AG10803 (cell line): ENCODE results near the gene HDAC8.

Experiments
- DNase-seq: peaks from one replicate; pipeline ENCODE4 v3.0.0; 2010; ENCODE audit warnings: low read depth
- H3K4me3 ChIP-seq: 2 replicates; pipeline ENCODE4 v1.5.1; 2011; ENCODE audit warnings: mild to moderate bottlenecking, low read length, control low read depth
- TF ChIP-seq, protein P1 (sequence below): conservative IDR thresholded peaks from 2 replicates; pipeline ENCODE4 v1.5.1; 2011; ENCODE audit warnings: mild to moderate bottlenecking, low read length, control low read depth, inconsistent platforms

HDAC8 gene

GRCh38 chrX:72349190-72349589 is 223.5 kb downstream of the HDAC8 start:
- TF ChIP-seq, protein P1, sequence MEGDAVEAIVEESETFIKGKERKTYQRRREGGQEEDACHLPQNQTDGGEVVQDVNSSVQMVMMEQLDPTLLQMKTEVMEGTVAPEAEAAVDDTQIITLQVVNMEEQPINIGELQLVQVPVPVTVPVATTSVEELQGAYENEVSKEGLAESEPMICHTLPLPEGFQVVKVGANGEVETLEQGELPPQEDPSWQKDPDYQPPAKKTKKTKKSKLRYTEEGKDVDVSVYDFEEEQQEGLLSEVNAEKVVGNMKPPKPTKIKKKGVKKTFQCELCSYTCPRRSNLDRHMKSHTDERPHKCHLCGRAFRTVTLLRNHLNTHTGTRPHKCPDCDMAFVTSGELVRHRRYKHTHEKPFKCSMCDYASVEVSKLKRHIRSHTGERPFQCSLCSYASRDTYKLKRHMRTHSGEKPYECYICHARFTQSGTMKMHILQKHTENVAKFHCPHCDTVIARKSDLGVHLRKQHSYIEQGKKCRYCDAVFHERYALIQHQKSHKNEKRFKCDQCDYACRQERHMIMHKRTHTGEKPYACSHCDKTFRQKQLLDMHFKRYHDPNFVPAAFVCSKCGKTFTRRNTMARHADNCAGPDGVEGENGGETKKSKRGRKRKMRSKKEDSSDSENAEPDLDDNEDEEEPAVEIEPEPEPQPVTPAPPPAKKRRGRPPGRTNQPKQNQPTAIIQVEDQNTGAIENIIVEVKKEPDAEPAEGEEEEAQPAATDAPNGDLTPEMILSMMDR = no peak
- H3K4me3 ChIP-seq = no peak overlapping the region
- DNase-seq = no peak

DNA sequence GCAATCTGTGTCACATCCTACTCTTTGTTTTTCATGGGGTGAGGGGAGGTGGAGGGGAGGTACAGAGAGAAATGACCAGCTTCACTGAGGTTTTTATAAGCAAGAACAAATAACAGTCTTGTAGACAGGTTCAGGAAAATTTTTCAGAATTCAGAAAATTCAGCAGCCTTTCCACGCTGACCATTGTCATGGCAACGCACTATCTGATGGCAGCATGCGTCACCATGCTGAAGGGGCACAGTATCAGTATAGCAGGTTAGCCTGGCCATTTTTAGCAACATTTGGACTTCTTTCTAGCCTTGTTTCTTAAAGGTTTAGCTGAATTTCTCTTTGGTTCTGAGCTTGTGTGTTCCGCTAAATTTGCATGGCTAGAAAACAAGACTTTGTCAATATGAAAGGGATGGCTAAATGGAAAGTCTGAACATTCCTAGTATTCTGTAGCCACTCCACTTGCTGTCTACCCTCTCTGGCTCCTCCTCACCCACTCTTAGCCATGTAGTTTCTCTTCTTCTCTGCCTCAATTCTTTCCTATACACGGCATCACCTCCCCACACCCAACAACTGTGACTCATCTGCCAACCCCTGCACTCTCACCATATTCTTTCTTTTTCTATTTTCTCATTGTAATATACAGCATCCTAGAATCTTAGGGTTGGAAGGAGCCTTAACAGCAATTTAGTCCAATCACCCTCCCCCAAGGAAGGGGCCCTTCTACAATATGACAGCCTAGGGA is 224.2 kb downstream of the HDAC8 start:
- TF ChIP-seq, protein P1 = no peak
- H3K4me3 ChIP-seq = no peak overlapping the region
- no peak for DNase-seq

GRCh38 chrX:72347366-72347765 is 225.3 kb downstream of the HDAC8 start:
- TF ChIP-seq, protein P1 = no peak
- H3K4me3 ChIP-seq = no peak overlapping the region
- DNase-seq = no peak

- H3K4me3 ChIP-seq = no peak overlapping the region
- TF ChIP-seq, protein P1 = no peak
- no peak for DNase-seq
Measured at GRCh38 chrX:72346302-72346949, 226.2 kb downstream of the HDAC8 start.

DNA sequence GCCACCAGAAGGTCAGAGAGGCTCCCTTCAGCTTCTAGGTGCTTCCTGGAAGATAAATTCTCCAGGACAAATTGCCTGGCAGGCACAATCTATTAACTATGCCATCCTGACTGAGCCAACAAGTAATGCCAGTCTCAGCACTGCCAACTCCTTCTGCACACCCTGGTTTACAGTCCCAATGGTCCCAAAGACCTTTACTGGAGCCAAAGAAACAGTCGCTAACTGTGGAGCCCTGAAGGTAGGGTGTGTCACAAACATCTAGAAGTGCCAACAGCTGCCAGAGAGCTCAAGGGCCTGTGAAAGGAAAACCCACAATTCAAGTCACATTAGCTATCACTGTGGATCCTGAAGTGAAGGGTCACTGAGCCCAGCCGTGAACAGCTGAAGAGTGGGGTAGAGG is 232.0 kb downstream of the HDAC8 start:
- TF ChIP-seq, protein P1 = no peak
- no peak for DNase-seq
- no peak overlapping the region for H3K4me3 ChIP-seq

DNA sequence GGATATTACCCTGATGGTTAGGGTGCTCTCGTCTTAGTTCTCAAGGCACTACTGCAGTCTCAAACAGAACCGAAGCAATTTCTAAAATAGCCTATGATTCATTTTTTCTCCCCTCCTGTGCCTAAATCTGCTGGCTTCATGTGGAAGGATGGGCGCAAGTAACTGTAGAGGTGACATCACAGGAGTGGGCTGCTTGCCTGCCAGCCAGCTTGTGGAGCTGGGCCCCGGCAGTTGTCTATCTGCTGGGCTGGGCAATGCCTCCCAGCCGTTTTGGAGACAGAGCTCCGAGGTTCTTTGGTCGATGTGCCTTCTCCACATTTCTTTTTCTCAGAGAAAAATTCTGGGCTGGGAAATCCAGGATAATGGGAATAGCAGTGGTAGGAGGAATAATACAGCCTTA is 232.6 kb downstream of the HDAC8 start:
- no peak for DNase-seq
- no peak overlapping the region for H3K4me3 ChIP-seq
- TF ChIP-seq, protein P1 = no peak

DNA sequence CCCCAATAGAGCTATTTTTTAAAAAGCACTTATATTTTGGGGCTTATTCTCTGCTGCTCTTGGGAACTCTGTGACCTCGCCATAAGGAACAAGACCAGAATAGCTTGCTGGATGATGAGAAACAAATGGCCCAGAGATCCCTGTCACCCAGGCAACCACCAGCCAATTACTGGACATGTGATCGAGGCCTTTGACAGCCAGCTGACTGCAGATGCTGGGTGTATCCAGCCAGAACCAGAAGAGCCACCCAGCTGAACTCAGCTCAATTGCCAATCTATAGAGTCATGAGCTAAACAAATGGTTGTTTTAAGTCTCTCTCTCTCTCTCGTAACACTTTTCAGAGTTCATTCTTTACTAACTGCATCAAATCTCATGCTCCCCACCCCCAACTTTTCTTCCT is 242.5 kb downstream of the HDAC8 start:
- DNase-seq = no peak
- TF ChIP-seq, protein P1 = no peak
- H3K4me3 ChIP-seq = no peak overlapping the region
